Stimulated activated naive CD4-positive, alpha-beta T cell (primary cell): Measurements from ENCODE around the gene HIC1.
A peak's percentile ranks its signal among the peaks of the same experiment; 100 is the strongest.

ENCODE experiments used
- DNase-seq, 6 experiments: peaks; one replicate each; lab custom pipeline; 2025; lab: John Stamatoyannopoulos, UW

The HIC1 gene

DNA sequence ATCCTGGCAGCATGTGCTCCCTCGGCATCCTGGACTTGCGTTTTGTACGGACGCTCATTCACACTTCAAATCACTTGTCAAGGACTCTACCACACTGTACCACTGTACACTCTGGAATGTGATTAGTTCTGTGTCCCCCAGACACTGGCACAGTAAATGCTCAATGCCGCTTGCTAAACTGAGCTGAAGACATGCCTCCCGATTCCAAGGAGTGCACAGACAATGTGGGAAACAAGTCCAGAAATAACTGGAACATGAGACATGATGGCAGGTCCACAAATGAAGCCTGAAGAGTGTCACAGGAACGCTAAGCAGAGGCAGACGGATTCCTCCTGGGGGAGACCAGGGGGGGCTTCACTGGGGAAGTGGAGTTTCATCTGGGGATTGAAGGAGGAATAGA, 22.1 kb downstream of the HIC1 start:
- DNase-seq = no peak

- no peak for DNase-seq
Observed at GRCh38 chr17:2081564-2081963, 26.7 kb downstream of the HIC1 start.

- no peak for DNase-seq
Observed at GRCh38 chr17:2082003-2082781, 27.3 kb downstream of the HIC1 start.

DNA sequence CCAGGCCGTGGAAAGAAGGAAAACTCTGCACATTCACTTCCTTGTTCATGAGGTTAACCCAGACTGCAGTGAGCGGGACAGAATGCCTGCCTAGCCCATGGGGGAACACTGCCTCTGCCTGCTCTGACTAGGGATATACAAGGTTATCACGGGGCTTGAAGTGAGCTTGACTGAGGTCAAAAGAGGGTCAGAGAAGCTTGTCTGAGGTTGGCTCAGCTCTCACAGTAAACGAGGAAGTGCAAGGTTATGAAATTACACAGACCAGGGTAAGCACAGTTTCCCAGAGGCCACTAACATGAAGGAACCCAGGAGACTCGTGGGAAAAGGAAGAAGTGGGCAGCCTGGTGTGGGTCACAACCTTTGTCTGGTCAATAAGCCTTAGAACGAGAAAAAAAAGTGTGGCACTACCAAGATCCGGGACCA, 28.7 kb downstream of the HIC1 start:
- no peak for DNase-seq

DNA sequence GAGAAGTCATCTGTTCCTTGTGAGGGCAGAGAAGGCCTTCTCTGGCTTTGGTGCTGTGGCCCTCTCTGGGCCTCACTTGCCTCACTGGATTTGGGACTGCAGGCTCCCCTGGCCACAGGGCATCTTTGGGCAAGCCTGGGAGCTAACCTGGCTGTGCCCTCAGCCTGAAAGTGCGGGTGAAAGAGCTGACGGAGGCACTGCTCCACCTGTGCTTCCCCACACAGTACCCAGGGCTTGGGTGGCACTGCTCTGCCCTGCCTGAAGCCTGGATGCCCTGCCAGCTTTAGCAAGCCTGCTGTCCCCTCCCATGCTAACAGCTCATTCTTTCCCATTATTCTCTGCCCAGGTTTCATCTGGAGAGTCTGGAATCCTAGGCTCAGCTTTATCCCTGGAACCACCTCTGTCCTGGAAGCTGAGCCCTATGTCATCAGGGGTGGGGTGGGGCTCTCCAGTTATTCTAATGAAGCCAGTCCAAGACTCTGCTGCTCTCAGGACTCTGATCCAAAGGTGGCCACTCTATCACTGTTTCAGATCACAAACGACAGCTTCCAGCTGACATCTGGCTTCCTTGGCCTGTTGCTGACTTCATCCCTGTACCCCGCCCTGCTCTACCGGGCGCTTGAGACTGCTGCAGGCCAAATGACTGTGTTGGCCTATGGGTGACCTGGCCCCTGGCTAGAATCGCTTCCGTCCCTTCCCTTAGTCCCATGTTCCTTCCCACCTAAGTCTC, 29.3 kb downstream of the HIC1 start:
- no peak for DNase-seq

GRCh38 chr17:2084766-2085647, 30.1 kb downstream of the HIC1 start:
- DNase-seq = no peak

GRCh38 chr17:2085648-2085949, 30.7 kb downstream of the HIC1 start:
- no peak for DNase-seq

DNA sequence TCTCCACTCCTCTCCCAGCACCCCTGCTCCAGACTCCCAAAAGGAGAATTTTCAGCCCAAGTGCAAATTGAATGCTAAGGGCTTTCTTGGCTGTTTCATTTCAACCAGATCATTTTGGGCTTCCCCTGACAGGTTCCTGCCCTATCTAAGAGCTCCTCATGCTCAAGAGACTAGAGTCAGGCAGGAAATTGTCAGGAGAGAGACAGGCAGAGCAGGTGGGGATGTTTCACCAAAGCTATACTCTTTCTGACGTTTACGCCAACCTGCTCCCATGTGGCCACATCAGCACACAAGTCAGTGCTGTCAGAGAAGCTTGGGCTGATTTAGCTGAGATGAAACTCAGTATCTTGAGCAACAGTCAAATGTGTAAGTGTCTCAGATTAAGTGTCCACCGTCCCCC, 31.4 kb downstream of the HIC1 start:
- no peak for DNase-seq

DNA sequence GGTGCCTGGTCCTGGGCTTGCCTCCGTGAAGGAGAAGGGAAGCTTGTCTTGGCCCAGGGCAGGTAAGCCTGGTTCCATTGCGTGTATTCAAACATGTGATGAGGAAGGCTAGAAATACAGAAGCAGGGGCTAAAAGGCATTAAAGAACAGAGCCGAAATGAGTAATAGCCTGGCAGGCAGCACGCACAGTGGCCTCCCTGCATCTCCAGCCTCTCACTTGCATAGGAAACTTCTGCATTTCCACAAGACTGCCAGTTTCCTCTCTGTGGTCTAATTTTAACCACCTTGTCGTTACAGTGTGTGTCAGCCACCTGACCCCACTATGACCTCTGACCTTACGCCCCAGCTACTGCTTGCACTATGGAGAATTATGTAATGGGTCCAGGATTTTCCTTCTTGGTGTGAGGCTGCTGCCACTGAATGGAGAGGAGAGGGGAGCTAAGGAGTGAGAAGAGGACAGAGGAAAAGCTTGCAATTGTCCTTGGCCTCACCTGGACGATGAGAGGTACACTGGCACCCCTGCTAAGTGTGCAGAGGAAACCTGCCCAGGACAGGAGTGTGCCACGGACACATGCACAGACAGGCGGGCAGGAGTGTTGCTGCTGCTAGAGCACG, 32.8 kb downstream of the HIC1 start:
- DNase-seq = no peak

- DNase-seq = no peak
Observed at GRCh38 chr17:2089021-2089422, 34.1 kb downstream of the HIC1 start.

DNA sequence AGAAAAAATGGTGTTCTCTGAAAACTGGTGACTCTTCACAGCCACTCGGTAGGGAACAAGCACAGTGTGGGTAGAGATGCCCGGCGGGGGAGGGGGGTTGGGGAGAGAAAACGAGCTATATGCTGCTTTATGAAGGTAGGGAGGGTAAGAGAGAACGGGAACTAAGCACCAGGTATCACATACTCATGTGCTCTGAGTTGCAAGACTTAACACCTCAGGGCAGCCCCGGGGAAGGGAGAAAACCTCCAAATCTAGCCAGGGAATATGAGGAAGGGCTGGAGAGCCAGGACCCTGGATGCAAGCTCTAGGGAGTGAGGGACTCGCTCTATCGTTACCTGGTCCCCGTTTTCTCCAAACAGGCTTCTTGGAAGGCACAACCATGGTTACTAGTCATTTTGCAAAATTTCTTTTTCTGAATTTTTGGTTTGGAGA, 35.3 kb downstream of the HIC1 start:
- peak in 4 of 6 experiments; percentile 2 to 20 (median 6) for DNase-seq

- DNase-seq = no peak
Observed at GRCh38 chr17:2090804-2091534, 36.1 kb downstream of the HIC1 start.

DNA sequence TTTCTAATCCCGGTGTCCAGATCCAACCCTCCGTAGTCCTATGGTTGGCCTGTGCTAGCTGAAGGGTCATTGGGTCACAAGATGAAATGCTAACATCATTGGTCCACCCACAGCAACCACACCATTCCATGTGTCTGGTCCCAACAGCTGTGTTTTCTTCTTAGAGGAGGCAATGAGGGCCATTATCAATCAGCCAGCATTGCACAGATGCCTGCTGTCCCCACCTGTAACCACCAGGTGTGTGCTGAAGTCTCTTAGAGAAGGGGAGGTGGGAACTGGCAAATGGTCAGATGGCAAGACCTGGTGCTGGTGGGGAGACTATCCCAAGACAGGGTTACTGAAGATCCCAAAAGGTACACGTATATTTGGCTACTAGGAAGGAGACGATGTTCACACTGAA, 37.4 kb downstream of the HIC1 start:
- DNase-seq = no peak

- DNase-seq = no peak
Observed at GRCh38 chr17:2093349-2093748, 38.4 kb downstream of the HIC1 start.

DNA sequence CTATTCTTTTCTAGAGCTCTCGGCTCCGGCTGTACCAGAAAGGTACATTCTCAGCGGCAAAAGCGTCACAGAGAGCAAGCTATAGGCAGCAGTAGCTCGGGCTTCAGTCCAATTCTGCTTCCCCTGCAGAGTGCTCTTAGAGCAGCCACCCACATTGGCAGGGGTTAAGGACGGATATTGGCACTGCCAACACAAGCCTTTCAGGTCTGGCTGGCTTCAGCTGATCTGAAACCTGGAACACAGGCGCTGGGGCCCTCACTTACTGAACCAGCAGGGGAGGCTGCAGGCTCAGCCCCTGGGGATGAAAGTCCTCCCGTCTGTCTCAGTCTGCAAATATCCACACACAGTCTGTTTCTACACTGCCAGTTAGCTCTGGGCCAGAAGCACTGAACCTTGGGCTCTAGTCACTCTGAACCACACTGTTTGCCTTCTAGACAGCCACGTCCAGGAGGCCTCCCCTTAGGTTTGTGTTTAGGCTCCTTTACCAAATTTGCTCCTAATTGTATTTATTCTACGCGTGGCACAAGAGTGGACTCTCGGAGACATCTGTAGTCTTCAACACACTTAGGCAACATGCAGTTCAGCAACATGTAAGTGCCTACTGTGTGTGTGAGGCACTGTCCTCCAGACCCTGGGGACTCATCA, 40.1 kb downstream of the HIC1 start:
- no peak for DNase-seq

GRCh38 chr17:2095536-2095910, 40.6 kb downstream of the HIC1 start:
- no peak for DNase-seq

GRCh38 chr17:2101448-2102257, 46.8 kb downstream of the HIC1 start:
- peak; percentile 21 to 73 (median 56) for DNase-seq

DNA sequence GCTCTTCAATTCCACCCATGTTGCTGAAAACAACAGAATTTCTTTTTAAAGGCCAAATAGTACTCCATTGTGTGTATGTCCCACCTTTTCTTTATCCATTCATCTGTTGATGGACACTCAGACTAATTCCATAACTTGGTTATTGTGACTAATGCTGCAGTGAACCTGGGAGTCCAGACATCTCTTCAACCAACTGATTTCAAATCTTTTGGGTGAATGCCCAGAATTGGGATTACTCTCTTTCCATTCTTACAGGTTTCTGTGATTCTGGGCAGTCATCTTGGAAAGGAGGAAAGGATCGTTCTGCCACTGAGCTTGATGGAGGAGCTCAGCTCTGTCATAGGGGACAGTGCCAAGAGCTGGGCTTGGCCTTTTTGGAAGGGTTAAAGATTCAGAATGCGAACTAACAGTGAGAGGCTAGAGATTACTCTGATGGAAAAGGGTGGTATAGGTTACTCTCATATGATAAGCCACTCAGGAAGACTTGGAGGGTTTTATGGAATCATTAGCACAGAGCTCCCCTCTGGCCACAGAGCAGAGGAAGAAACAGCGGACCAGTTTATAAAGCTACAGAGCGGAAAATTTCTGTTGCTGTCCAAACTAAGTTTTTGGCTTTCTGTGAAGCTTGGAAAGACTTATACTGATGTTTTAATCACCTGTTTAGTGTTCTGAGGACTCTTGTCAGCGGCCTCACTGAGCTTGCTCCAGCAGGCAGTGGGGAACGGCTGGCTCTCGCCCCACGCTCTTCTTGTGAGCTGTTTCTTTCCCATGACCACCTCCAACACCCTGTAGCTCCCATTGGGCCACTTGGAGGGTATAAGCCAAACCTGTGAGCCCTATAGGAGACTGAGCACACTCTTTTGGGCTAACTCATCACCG, 48.3 kb downstream of the HIC1 start:
- no peak for DNase-seq

GRCh38 chr17:2105663-2106062, 50.8 kb downstream of the HIC1 start:
- DNase-seq = no peak
